K562 (cell line): ENCODE data around the gene XRCC5. TPM values are rescaled to one million over a fixed set of nuclear protein-coding genes. Genes with fewer than 3 reads are reported as not detected.

Source experiments
- DACH1 ChIP-seq: fragments of 450-650 bp; IDR thresholded peaks from 2 replicates; pipeline ENCODE4 v1.6.1; 2018; ENCODE audit not compliant: partially characterized antibody
- DPF2 ChIP-seq: fragments of 450-650 bp; IDR thresholded peaks from 2 replicates; pipeline ENCODE4 v1.6.1; 2016
- MCM3 ChIP-seq: fragments of 450-650 bp; IDR thresholded peaks from 2 replicates; pipeline ENCODE4 v1.6.1; 2016
- MTA3 ChIP-seq: fragments of 450-650 bp; formaldehyde crosslinking; IDR thresholded peaks from 2 replicates; pipeline ENCODE4 v1.6.1; 2017; ENCODE audit warnings: mild to moderate bottlenecking, borderline replicate concordance
- MYBL2 ChIP-seq, 2 experiments: fragments of 450-650 bp in 1 of 2; sonication (generic) in 1 of 2; formaldehyde crosslinking in 1 of 2; IDR thresholded peaks; 2 replicates each; pipeline versions ENCODE4 v1.6.1 to v1.8.1; 2017 to 2022; ENCODE audit warnings: borderline replicate concordance in 1 of 2, inconsistent platforms in 1 of 2, low read depth in 1 of 2, mild to moderate bottlenecking in 1 of 2, missing genetic modification reagents in 1 of 2, moderate library complexity in 1 of 2
- NFYB ChIP-seq: IDR thresholded peaks from 2 replicates; pipeline ENCODE4 v1.6.1; 2011; ENCODE audit warnings: mild to moderate bottlenecking, moderate library complexity; ENCODE audit not compliant: insufficient read length; ENCODE audit errors: extremely low read depth
- PURB ChIP-seq: sonication (generic); formaldehyde crosslinking; IDR thresholded peaks from 2 replicates; pipeline ENCODE4 v1.9.0; 2021; ENCODE audit warnings: low read depth, mild to moderate bottlenecking, missing genetic modification reagents
- SMAD3 ChIP-seq: fragments of 450-650 bp; formaldehyde crosslinking; conservative IDR thresholded peaks from 2 replicates; pipeline ENCODE4 v1.4.0; 2020; ENCODE audit warnings: mild to moderate bottlenecking
- SMARCB1 ChIP-seq: IDR thresholded peaks from 2 replicates; pipeline ENCODE4 v1.6.1; 2011; ENCODE audit warnings: improper control_type of control experiment, low read depth; ENCODE audit not compliant: insufficient read length
- SMARCC2 ChIP-seq: fragments of 450-650 bp; IDR thresholded peaks from 2 replicates; pipeline ENCODE4 v1.6.1; 2017; ENCODE audit warnings: antibody characterized with exemption, moderate library complexity, mild to moderate bottlenecking, low read depth
- SREBF2 ChIP-seq: sonication (generic); formaldehyde crosslinking; IDR thresholded peaks from 2 replicates; pipeline ENCODE4 v1.4.0; 2020; ENCODE audit warnings: mild to moderate bottlenecking, missing genetic modification reagents
- XRCC3 ChIP-seq: fragments of 450-650 bp; IDR thresholded peaks from 2 replicates; pipeline ENCODE4 v1.6.1; 2017; ENCODE audit warnings: mild to moderate bottlenecking, moderate library complexity
- ZKSCAN8 ChIP-seq: fragments of 200-800 bp; sonication (Bioruptor generic); IDR thresholded peaks from 2 replicates; pipeline ENCODE4 v1.6.1; 2016; ENCODE audit warnings: missing genetic modification characterization, missing compliant biosample characterization
- ZNF436 ChIP-seq: fragments of 250-450, 450-650 bp; sonication (Bioruptor Pico); formaldehyde crosslinking; IDR thresholded peaks from 2 replicates; pipeline ENCODE4 v1.7.0; 2020; ENCODE audit warnings: mild to moderate bottlenecking
- polyA plus RNA-seq, 8 experiments: library from polyadenylated mRNA; depleted of rRNA in 4 of 8; stranded (reverse) in 5 of 8; unstranded in 3 of 8; fragments of >200 nt; fragmentation: Nextera tagmentation in 2 of 8; fragmentation: Illumina TruSeq in 1 of 8; extraction: Ambion mirVana in 2 of 8; extraction: Trizol in 1 of 8; gene quantifications; 2 replicates each; pipeline versions ENCODE4 v1.2.1 to v1.2.3, GENCODE V29; 2011 to 2014; ENCODE audit warnings: inconsistent platforms in 1 of 8, missing spikeins in 1 of 8
- total RNA-seq, 7 experiments: library from RNA; depleted of rRNA in 6 of 7; stranded (reverse); fragments of >200 nt in 6 of 7; fragmentation: Illumina TruSeq in 2 of 7; extraction: Trizol in 2 of 7; gene quantifications; 2 replicates each; pipeline versions ENCODE4 v1.2.1 to v1.2.3, GENCODE V29; 2011 to 2021; ENCODE audit warnings: low replicate concordance in 1 of 7
- TF ChIP-seq, protein P1 (sequence below): fragments of 450-650 bp; conservative IDR thresholded peaks from 2 replicates; pipeline ENCODE4 v1.6.1; 2016; ENCODE audit warnings: missing genetic modification characterization, low read depth, mild to moderate bottlenecking, missing compliant biosample characterization, moderate library complexity
- TF ChIP-seq, protein P2 (sequence below): fragments of 250-450 bp; sonication (Bioruptor Pico); IDR thresholded peaks from 2 replicates; pipeline ENCODE4 v1.5.0; 2021
- TF ChIP-seq, protein P3 (sequence below): sonication (generic); formaldehyde crosslinking; IDR thresholded peaks from 2 replicates; pipeline ENCODE4 v1.8.0; 2022; ENCODE audit warnings: mild to moderate bottlenecking, low read depth, missing genetic modification reagents
- TF ChIP-seq, protein P4 (sequence below): fragments of 250-450 bp; sonication (Bioruptor Pico); IDR thresholded peaks from 2 replicates; pipeline ENCODE4 v1.4.0; 2020

XRCC5 gene
- total and polyA plus RNA-seq, 9 of the 15 experiments (the other 6 are each of a cell fraction or from before 2014, with no cell fraction given): 168 to 551 (median 297) TPM

DNA sequence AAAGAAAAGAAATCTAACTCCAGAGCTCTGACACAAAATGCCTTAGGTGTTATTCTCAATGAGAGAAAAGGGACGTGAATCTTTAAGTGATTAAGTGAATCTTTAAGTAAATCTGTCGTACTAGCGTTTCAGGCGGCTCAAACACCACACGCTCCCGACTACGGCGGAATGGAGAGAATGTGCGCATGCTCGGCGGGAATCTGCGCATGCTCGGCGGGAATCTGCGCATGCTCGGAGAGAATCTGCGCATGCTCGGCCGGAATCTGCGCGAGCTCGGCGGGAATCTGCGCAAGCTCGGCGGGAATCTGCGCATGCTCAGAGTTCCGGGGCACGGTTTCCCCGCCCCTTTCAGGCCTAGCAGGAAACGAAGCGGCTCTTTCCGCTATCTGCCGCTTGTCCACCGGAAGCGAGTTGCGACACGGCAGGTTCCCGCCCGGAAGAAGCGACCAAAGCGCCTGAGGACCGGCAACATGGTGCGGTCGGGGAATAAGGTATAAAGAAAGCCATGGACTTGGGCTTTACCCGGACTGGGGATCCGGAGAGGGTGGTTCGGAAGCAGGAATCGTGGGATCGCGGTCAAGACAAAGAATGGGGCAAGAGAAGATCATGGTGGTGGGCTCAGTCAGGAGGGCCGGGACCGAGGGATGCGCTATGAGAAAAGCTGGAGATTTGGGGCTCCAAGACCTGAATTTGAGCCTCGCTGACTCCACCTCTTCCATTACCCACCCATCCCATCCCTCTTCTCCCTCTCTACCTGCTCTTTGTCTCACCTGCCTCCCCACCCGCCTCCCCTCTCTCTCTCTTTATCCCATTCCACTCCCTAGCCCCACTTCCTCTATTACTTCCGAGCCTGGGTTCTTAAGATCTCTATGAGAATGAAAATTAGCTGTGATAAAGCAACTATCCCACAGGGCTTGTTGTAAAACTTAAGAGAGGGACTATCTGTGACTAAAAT is at the start of gene XRCC5 (continued):
- TF ChIP-seq, protein P1, sequence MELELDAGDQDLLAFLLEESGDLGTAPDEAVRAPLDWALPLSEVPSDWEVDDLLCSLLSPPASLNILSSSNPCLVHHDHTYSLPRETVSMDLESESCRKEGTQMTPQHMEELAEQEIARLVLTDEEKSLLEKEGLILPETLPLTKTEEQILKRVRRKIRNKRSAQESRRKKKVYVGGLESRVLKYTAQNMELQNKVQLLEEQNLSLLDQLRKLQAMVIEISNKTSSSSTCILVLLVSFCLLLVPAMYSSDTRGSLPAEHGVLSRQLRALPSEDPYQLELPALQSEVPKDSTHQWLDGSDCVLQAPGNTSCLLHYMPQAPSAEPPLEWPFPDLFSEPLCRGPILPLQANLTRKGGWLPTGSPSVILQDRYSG (tag): no peak
- TF ChIP-seq XRCC3 (no peak), ZNF436 (CRISPR knock-in tag) (no peak), DACH1 (no peak), SREBF2 (CRISPR knock-in tag) (no peak), MYBL2 (IDR thresholded peaks at IDR 0.05; ENCODE audit: low read depth) (no peak), MYBL2 (CRISPR knock-in tag; IDR thresholded peaks at IDR 0.05; ENCODE audit: borderline replicate concordance) (no peak), MTA3 (no peak), SMARCC2 (no peak), ZKSCAN8 (CRISPR knock-in tag) (no peak), SMAD3 (CRISPR knock-in tag) (no peak), MCM3 (no peak), DPF2 (no peak), SMARCB1 (no peak), PURB (CRISPR knock-in tag) (no peak), NFYB (no peak)
- TF ChIP-seq, protein P2, sequence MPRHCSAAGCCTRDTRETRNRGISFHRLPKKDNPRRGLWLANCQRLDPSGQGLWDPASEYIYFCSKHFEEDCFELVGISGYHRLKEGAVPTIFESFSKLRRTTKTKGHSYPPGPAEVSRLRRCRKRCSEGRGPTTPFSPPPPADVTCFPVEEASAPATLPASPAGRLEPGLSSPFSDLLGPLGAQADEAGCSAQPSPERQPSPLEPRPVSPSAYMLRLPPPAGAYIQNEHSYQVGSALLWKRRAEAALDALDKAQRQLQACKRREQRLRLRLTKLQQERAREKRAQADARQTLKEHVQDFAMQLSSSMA: no peak
- TF ChIP-seq, protein P3, sequence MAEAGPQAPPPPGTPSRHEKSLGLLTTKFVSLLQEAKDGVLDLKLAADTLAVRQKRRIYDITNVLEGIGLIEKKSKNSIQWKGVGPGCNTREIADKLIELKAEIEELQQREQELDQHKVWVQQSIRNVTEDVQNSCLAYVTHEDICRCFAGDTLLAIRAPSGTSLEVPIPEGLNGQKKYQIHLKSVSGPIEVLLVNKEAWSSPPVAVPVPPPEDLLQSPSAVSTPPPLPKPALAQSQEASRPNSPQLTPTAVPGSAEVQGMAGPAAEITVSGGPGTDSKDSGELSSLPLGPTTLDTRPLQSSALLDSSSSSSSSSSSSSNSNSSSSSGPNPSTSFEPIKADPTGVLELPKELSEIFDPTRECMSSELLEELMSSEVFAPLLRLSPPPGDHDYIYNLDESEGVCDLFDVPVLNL (CRISPR knock-in tag): peak; percentile 55; the same call in 1 of the 2 replicates
- TF ChIP-seq, protein P4, sequence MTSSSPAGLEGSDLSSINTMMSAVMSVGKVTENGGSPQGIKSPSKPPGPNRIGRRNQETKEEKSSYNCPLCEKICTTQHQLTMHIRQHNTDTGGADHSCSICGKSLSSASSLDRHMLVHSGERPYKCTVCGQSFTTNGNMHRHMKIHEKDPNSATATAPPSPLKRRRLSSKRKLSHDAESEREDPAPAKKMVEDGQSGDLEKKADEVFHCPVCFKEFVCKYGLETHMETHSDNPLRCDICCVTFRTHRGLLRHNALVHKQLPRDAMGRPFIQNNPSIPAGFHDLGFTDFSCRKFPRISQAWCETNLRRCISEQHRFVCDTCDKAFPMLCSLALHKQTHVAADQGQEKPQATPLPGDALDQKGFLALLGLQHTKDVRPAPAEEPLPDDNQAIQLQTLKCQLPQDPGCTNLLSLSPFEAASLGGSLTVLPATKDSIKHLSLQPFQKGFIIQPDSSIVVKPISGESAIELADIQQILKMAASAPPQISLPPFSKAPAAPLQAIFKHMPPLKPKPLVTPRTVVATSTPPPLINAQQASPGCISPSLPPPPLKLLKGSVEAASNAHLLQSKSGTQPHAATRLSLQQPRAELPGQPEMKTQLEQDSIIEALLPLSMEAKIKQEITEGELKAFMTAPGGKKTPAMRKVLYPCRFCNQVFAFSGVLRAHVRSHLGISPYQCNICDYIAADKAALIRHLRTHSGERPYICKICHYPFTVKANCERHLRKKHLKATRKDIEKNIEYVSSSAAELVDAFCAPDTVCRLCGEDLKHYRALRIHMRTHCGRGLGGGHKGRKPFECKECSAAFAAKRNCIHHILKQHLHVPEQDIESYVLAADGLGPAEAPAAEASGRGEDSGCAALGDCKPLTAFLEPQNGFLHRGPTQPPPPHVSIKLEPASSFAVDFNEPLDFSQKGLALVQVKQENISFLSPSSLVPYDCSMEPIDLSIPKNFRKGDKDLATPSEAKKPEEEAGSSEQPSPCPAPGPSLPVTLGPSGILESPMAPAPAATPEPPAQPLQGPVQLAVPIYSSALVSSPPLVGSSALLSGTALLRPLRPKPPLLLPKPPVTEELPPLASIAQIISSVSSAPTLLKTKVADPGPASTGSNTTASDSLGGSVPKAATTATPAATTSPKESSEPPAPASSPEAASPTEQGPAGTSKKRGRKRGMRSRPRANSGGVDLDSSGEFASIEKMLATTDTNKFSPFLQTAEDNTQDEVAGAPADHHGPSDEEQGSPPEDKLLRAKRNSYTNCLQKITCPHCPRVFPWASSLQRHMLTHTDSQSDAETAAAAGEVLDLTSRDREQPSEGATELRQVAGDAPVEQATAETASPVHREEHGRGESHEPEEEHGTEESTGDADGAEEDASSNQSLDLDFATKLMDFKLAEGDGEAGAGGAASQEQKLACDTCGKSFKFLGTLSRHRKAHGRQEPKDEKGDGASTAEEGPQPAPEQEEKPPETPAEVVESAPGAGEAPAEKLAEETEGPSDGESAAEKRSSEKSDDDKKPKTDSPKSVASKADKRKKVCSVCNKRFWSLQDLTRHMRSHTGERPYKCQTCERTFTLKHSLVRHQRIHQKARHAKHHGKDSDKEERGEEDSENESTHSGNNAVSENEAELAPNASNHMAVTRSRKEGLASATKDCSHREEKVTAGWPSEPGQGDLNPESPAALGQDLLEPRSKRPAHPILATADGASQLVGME (CRISPR knock-in tag): no peak
